NCI-H526 (cell line): ENCODE results near the gene ITPR1.
A peak's percentile ranks its signal among the peaks of the same experiment; 100 is the strongest.

ENCODE experiments used
- DNase-seq, 2 experiments: peaks; one replicate each; lab custom pipeline; 2025; lab: John Stamatoyannopoulos, UW

ITPR1 gene

DNA sequence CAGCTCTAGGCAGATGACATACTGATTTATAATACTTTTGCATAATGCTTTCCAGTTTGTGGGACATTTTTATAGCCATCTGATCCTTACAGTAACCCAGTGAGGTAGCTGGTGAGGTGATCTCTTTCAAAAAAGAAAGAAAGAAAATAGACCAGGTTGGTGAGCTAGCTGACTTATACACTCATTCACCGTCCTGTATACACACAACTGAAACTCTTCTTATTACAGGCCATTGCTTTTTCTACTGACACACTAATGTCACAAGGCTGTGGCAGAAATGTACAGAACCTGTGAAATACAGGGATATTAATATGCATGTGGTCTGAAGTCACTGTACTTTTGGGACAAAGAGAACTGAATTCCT, 335.9 kb downstream of the ITPR1 start:
- DNase-seq = peak; percentile 5 to 24

DNA sequence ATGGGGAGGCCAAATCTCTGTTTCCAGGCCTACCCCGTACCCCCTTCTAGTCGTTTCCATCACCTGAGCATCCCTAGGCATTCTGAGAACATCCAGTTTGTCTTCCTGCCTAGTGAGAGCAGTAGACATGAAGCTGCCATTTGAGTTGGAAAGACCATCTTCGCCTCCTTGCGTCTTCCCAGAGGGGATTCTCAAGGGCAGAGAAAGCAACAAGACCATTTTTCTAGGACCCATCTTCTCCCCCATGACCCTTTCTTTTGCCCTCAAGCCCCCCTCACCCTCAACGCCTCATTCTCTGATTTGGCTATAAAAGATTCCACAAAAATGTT, 337.4 kb downstream of the ITPR1 start:
- no peak for DNase-seq

DNA sequence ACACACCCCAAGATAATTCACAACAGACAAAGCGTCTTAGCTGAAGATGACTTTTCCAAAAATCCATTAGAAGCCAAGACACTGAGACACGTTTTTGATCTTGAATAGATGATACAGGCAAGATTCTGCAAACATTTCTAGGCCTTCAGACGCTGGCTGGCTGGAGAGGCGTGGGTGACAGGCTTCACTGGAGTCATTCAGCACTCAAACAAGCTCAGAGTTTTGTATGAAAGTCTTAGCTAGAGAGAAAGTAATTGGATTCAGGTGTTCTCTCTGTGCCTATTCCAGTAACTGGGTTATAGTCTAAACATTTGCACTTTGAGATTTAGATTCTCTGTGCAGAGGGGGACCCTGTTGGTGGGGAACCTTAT, 338.4 kb downstream of the ITPR1 start:
- DNase-seq = no peak

DNA sequence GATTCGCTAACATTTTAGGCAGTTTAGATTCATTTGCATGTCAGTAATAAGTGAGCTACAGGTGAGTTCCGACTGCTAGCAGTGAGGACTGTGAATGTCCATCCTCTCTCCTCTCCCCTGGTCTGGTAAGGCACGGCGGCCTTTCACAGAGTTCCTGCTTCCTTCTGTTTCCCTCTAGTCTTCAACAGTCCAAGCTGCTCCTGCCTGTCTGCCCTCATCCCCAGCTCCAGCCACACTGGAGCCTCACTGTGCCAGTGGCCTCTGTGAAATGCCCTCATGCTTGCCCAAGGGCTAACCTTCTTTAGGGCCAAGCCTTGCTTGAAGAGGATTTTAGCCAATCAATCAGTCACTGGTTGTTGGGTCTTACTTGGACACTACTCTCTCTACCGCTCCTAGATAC, 340.3 kb downstream of the ITPR1 start:
- no peak for DNase-seq

DNA sequence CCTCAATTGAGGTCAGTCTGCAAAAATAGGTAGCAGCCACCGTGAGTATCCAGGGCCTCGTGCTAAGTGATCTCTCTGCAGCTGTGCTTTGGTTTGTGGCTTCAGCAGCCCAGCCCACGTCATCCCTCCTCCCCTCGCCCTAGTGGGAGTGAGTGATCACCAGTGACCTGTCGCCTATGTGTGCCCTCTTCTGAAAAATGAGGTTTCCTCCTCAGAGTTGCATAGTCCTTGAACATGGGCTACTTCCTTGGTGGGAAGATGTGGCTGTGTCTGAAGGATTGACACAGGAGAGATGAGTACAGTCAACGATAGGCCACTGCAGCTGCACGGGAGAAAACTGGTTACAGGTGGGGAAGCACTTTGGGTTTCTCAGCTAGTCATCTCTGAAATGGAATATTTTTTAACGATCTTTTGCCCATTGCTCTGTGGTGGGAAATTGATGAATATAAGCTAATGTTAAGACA, 341.3 kb downstream of the ITPR1 start:
- DNase-seq = no peak

DNA sequence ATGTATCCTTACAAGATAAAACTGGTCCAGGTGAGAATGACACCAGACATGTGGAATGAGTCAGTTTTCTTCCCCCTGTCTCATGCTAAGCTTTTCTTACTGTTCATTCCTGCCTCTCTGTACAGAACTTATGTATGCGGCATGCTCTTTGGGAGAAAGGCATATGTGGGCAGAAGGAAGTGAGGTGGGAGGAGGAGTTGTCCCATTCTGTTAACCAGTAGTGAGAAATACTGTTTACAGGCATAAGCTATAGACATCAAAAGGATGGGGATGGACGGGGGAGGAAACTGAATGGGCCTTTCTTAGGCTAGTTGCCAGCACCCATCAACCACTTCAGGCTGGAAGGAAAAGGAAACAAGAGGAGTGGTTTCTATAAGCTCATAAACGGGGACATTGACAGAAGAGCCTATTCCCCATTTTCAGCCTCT, 342.5 kb downstream of the ITPR1 start:
- no peak for DNase-seq

DNA sequence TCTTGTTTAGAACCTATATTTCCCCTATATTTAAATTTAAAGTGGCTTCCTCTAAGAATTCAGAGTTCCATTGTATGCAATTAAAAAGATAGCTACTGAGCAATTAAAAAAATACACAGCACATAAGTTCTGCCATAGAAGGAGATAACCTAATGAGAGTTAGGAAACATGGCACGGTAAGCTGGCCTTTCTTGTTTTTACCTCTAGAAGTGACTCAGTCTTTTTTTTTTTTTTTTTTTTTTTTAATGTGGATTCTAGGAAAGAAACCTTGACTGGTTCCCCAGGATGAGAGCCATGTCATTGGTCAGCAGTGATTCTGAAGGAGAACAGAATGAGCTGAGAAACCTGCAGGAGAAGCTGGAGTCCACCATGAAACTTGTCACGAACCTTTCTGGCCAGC, 343.4 kb downstream of the ITPR1 start:
- DNase-seq = no peak

DNA sequence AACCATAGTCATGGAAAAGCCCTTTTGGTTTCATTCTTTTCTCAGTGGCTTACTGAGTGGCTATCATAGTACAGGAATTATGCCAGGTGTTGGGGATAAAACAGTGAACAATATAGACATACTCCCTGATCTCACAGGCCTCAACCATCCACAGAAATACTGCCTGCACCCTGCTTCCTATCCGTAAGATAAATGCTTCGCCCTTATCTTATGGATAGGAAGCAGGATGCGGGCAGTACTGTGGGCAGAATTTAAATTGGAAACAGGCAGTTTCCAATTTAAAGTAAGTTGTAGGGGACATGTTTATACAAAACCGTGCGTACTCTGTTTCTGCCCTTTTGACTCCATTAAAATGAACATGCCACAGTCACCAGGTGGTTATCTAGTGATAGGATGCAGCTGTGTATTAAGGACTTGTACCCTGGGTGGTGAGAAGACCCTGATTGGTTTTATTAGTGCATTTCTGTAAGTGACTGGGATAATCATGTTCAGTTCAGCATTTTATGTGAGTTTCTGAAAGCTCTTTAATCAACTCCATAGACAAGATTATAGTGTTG, 344.3 kb downstream of the ITPR1 start:
- DNase-seq = no peak

DNA sequence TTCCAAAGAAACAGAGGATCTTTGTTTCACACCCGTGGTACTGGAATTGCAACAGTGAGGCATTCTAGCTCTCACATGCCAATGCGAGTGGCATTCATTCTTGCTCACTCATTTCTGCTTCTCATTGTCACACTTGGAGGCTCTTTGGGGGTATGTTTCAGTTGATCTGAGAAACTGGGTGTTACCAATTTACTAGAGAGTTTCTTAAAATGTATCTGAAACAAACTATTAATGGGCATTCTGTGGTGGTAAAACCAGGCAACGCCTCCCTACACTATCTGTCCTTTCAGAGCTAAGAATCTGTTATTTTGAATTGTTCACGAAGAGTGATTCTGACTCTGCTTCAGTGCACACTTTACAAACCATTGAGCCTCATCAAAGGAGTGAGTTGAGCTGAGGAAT, 345.5 kb downstream of the ITPR1 start:
- no peak for DNase-seq

DNA sequence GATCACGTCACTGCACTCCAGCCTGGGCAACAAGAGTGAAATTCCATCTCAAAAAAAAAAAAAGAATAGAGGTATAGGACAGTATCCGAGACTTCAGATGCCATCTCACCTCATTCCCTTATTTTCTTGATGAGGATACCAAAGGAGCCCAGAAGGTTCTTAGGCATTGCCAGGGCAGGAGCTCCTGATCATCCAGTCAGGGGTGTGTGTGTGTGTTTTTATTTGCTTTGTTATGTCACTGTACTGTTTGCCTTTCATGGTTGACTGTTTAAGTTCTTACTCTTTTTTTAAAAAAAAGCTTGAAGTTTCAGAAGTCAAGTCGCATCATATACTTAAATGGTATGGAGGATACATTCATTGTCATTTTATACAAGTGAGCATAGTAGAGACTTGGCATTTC, 346.1 kb downstream of the ITPR1 start:
- no peak for DNase-seq

DNA sequence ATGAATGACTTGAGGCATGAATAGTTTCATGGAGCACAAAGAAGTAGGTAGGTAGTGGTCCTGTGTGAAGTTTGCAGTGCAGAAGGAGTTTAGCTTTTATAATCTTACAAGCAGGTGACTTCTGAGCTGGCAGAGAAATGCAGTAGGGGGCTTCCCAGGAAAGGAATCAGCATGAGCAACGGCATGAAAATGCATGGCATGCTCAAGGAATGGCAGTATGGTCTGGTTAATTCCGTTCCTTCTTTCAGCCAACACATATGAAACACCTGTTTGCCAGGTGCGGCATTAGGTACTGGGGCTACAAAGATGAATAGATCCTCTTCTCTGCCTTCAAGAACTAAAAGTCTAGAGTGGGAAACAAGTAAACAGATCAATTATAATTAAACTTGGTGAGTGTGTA, 348.1 kb downstream of the ITPR1 start:
- DNase-seq = no peak

DNA sequence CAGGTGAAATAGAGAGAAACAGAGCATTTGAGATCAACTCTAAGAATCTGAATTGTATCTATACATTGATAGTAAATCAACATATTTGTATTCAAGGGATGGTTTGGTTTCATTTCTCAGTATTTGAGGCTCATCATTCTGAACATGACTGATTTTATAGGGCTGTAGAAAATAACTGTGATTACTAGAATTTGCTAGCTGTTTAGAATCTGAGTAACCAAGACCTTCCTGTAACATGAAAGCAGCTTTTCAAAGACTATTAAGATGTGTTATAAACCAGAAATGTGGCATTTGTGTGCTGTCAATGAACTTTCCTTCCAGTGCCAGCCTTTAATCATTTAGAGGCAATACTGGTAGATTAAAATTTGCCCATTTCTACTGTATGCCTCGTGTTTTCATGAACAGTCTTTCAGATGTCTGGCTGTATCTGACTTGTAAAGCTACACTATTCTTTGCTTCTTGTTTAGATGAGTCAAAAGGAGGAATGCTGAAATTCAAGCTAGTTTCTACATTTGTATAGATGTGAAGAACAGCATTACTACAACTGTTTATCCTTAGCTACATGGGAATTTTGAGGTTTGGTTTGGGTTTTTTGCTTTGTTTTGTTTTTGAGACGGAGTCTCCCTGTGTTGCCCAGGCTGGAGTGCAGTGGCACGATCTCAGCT, 348.8 kb downstream of the ITPR1 start:
- no peak for DNase-seq

DNA sequence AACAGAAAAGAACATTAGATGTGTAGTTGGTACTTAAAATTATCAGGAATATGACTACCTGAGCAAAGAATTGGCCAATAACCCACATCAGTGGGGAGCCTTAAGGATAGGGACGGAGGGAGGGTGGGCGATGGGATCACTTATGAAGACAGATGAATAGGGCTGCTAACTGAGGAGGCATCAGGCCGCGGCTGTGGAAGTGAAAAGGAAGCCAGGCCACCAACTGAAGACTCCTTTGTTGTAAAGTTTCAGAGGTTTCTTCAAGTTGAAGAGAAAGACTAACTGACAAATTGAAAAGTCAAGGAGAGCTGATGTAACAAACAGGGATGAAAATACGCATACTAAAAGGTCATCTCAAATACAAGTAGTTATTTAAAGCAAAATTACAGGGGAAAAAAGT, 350.5 kb downstream of the ITPR1 start:
- no peak for DNase-seq

DNA sequence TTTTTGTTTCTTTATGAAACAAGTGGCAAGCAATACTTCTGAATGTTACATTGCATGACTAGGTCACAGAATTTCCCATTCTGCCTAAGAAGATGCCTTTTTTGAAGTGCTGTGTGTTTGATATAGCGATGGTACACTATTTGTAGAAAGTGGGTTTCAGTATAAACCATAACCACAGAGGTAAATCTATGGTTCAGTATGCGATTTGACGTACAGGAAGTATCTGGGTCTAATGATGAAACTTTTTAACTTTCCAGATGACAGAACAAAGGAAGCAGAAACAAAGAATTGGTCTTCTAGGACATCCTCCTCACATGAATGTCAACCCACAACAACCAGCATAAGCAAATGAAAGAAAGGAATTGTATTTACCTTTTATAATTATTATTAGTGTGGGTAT, 352.7 kb downstream of the ITPR1 start:
- no peak for DNase-seq

DNA sequence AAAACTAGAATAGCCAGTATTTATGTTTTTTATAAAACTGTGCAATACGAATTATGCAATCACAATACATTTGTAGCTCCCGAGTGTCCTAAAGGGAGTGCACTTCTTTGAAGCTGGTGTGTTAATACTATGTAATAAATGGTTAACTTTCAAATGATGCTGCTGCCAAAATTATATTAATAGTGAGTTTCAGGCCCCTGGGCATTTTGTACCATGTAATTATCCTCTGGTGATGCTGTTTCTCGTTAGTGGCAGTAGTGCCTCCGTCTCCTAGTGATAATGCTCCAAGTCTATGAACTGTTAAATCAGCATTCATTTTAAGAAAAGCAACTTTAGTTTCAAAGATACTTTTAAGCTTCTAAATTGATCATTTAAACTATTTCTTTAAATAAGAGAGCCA, 353.4 kb downstream of the ITPR1 start:
- DNase-seq = no peak

DNA sequence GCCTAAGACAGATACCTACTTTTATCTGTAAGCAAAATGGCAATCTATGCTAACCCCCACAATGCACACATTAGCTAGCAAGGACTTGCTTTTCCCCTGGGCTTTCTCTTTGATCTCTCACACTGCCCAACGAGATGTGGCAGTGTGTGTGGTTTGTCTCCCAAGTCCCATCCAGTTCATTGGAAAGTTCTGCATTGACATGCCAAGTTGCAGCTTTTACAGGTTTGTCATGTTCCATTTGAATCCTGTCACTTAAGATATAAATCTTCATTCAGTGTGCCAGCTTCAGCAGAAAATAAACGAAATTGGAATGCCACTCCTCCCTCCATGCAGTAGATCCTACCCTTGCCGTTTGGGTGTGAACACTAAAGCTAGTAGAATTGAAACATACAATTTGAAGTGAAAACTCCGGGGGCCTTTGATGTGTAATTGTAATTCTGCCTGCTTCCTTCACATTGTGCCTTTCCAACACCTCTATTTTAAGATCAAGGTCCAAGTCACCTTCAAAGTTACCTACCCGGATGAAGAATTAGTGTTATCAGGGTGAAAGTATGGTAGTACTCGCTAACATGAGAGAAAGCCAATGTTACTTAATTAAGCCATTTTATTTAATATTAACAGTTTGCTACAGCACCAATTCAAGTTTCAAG, 355.2 kb downstream of the ITPR1 start:
- no peak for DNase-seq

DNA sequence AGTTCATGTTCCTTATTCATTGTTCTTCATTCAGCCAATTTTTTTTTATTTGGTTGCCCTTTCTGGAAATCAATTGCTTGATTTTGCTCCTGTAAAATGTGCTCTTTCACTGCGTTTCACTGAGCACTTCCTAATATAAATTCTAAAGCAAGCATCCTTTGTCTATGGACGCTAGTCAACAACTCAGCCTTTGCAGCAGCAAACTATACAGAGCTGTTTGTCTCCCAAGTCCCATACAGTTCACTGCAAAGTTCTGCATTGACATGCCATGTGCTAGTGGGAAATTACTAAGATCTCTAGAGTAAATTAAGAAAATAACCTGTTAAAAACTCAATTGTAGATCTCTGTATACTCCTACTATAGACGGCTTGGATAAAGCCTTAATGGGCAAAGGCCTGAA, 356.0 kb downstream of the ITPR1 start:
- no peak for DNase-seq

DNA sequence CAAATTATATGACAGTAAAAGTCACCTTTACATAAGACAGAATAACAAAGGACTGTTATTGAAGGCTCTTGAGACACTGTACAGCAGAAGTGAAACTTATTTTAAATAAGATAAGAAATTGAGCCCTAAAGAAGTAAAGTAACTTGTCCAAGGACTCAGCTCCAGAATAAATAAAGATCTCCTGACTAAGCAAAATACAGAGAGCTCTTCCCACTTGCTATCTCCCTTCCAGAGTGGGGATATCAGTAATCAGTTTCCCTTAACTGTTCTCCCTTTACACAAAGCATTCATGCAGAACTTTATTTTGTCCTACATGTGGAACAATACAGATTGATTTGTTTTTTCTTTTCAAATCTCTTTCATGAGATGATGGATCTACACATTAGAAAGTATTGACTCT, 356.6 kb downstream of the ITPR1 start:
- DNase-seq = no peak

DNA sequence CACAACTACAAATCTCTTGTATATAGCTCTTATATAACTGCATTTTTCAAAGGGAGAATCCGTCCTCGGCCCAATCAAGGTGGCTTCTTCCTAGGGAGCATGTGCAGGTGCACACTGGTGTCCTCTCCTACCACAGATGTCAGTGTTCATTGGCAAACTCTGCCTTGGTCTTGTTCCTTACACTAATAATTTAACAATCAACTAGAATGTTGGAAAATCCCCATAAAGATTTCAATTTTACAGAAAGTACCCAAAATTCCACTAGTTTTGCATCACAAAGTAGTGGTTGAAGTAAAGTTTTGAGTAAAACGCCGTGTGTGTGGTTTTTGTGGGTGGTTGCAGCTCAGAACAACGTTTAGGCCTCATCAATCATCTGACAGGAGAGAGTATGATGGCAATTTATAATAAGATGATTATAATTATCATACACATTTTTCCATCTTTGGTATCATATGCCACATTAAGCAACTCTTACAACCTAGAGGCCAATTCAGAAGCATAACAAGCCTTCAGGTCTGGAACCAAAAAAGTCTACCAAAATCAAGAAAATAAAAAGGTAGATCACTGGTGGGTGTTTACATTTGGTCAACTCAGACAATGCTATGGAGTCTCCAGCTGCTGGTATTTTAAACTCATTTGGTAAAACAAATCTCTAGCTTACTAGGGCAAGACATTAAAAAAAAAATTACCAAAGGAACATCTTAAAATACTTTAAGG, 357.2 kb downstream of the ITPR1 start:
- DNase-seq = no peak

DNA sequence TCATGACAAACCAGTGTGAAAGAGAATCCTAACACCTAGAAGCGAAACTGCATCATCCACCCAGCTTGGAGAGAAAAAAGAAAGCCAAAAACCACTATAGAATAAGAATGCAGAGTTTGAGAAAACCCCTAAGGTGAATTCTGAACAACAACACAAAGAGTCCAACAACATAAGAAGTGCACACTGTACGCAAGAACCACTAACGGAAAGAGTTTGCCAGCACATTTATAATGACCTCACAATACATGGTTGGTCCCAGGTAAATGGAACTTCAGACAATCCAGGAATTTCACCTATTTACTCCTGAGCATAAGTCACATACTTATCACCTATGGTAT, 357.7 kb downstream of the ITPR1 start:
- no peak for DNase-seq

DNA sequence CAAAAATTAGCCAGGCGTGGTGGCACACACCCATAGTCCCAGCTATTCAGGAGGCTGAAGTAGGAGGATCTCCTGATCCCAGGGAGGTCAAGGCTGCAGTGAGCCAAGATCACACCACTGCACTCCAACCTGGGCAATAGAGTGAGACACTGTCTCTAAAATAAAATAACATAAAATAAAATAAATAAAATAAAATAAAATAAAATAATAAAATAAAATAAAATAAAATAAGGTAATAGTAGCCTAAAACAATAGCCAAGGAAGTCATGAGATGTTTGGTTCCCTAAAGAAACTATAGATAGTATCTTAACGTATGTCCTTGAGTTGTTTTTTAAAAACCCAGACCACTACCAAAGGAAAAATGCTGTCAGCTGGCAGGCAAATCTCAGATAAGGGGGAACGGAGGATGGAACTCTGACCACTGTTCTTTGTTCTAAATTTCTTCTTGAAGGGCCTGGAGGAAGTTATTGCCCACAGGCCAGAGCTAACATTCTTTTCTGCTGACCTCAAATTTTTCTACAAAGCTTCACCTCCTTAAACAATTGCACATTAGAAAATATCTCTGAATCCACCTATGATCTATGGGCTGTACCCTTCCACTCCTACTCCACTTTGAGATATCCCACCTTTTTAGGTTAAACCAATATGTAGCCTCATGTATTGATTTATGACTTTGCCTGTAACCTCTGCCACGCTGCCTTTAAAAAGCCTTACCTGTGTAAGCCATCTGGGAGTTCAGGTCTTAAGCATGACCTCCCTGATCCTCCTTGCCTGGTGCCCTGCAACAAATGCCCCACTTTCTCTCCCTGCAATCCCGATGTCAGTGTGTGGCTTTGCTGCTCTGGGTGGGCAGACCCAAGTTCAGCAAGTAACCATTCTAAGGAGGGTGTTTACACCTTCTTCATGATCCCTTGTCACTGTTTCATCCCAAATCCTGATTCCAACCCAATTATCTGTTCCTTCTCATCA, 359.9 kb downstream of the ITPR1 start:
- DNase-seq = no peak

DNA sequence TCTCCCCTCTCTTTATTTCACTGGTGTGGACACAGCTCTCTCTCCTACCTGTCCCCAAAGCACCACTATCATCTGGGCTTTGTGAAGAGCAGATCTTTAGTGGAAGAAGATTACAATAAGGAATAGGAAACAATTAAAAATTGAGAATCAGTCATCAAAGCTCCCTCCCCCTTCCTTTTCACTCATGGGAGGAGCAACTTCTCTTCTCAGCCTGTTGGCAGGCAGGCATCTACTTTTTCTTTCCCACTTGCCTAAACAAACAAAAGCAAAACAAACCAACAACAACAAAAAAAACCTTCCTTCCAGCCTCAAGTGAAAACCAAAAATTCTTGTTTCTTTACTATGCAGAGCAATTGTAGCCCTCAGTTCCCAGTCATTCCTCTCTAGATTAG, 360.6 kb downstream of the ITPR1 start:
- no peak for DNase-seq
